GM23338 (cell line): ENCODE measurements around the gene SPAG7. TPM values are rescaled to one million over a fixed set of nuclear protein-coding genes. Genes with fewer than 3 reads are reported as not detected.

Source experiments
- ATAC-seq: fragments of 200-7000 bp; cut with Tn5 transposase; 3 replicates; pipeline ENCODE4 v1.9.1; 2020
- DNase-seq: peaks from one replicate; pipeline ENCODE4 v3.0.0-alpha.2; 2015; ENCODE audit warnings: low spot score
- H2AFZ ChIP-seq: fragments of 200-600 bp; sonication (generic); 2 replicates; pipeline ENCODE4 v1.8.0; 2016; ENCODE audit warnings: antibody characterized with exemption, mild to moderate bottlenecking, moderate library complexity
- H3F3A ChIP-seq: fragments of 200-600 bp; sonication (generic); replicated peaks from 2 replicates; pipeline ENCODE4 v1.8.0; 2017; ENCODE audit warnings: antibody characterized with exemption, mixed run types, low read depth
- H3K27ac ChIP-seq: fragments of 200-600 bp; sonication (generic); 2 replicates; pipeline ENCODE4 v1.6.1; 2016; ENCODE audit warnings: low read depth
- H3K27me3 ChIP-seq: fragments of 200-600 bp; sonication (generic); 2 replicates; pipeline ENCODE4 v1.8.0; 2016; ENCODE audit warnings: mild to moderate bottlenecking, mixed run types, moderate library complexity; ENCODE audit not compliant: insufficient read depth
- H3K36me3 ChIP-seq: fragments of 200-600 bp; sonication (generic); 2 replicates; pipeline ENCODE4 v1.8.0; 2016; ENCODE audit warnings: mild to moderate bottlenecking; ENCODE audit not compliant: insufficient read depth
- H3K4me1 ChIP-seq: fragments of 200-600 bp; sonication (generic); 2 replicates; pipeline ENCODE4 v1.8.0; 2016; ENCODE audit warnings: mild to moderate bottlenecking, moderate library complexity; ENCODE audit not compliant: insufficient read depth
- H3K4me2 ChIP-seq: fragments of 200-600 bp; sonication (generic); 2 replicates; pipeline ENCODE4 v1.7.1; 2017; ENCODE audit warnings: mixed run types
- H3K4me3 ChIP-seq: fragments of 200-600 bp; sonication (generic); 2 replicates; pipeline ENCODE4 v1.6.1; 2016; ENCODE audit warnings: mixed run types
- H3K79me2 ChIP-seq: fragments of 200-600 bp; sonication (generic); replicated peaks from 2 replicates; pipeline ENCODE4 v1.8.0; 2017; ENCODE audit warnings: mild to moderate bottlenecking; ENCODE audit not compliant: insufficient read depth
- H3K9me2 ChIP-seq: fragments of 200-600 bp; sonication (generic); 2 replicates; pipeline ENCODE4 v1.8.0; 2017; ENCODE audit not compliant: insufficient read depth
- H4K20me1 ChIP-seq: fragments of 200-600 bp; sonication (generic); replicated peaks from 2 replicates; pipeline ENCODE4 v1.8.0; 2017; ENCODE audit warnings: mild to moderate bottlenecking; ENCODE audit not compliant: insufficient read depth
- H3K27ac Mint-ChIP-seq: 2 replicates; pipeline ENCODE4 v1.8.0; 2020; ENCODE audit warnings: inconsistent platforms, mild to moderate bottlenecking, moderate library complexity, mixed read lengths
- H3K27me3 Mint-ChIP-seq: 3 replicates; pipeline ENCODE4 v1.8.0; 2022; ENCODE audit warnings: low read depth, mild to moderate bottlenecking, moderate library complexity, mixed read lengths, inconsistent platforms; ENCODE audit not compliant: insufficient read depth, poor library complexity
- H3K36me3 Mint-ChIP-seq: 3 replicates; pipeline ENCODE4 v1.8.0; 2021; ENCODE audit warnings: low read depth, mild to moderate bottlenecking, inconsistent platforms, moderate library complexity, mixed read lengths
- H3K4me1 Mint-ChIP-seq: 3 replicates; pipeline ENCODE4 v1.8.0; 2020; ENCODE audit warnings: mild to moderate bottlenecking, inconsistent platforms, mixed read lengths
- H3K4me3 Mint-ChIP-seq: 3 replicates; pipeline ENCODE4 v1.8.0; 2021; ENCODE audit warnings: moderate library complexity, mild to moderate bottlenecking, inconsistent platforms, mixed read lengths
- H3K9me3 Mint-ChIP-seq: 3 replicates; pipeline ENCODE4 v1.8.0; 2020; ENCODE audit warnings: moderate library complexity, mild to moderate bottlenecking, inconsistent platforms, mixed read lengths
- CTCF ChIP-seq, 2 experiments: fragments of 200-600 bp in 1 of 2; sonication (generic) in 1 of 2; conservative IDR thresholded peaks; 2 replicates each; pipeline versions ENCODE4 v1.5.1 to v1.6.1; 2016 to 2017; ENCODE audit warnings: antibody characterized with exemption in 2 of 2, low read depth in 2 of 2, mild to moderate bottlenecking in 2 of 2, moderate library complexity in 1 of 2
- ETS1 ChIP-seq: IDR thresholded peaks from 2 replicates; pipeline ENCODE4 v1.6.1; 2016; ENCODE audit warnings: antibody characterized with exemption
- POLR2AphosphoS5 ChIP-seq: IDR thresholded peaks from 2 replicates; pipeline ENCODE4 v1.6.1; 2016; ENCODE audit warnings: antibody characterized with exemption, low read depth
- REST ChIP-seq: IDR thresholded peaks from one replicate; pipeline ENCODE4 v1.6.1; 2018; ENCODE audit warnings: antibody characterized with exemption; ENCODE audit not compliant: unreplicated experiment
- STAT1 ChIP-seq: IDR thresholded peaks from one replicate; pipeline ENCODE4 v1.6.1; 2016; ENCODE audit warnings: antibody characterized with exemption; ENCODE audit not compliant: unreplicated experiment
- polyA plus RNA-seq: library from polyadenylated mRNA; unstranded; fragments of >200 nt; fragmentation: Nextera tagmentation; extraction: Ambion mirVana; gene quantifications from 2 replicates; pipeline ENCODE4 v1.2.1, GENCODE V29; 2016
- total RNA-seq: library from RNA; depleted of rRNA; stranded (reverse); fragments of >200 nt; shearing (Covaris generic); gene quantifications from 2 replicates; pipeline ENCODE4 v1.2.3, GENCODE V29; 2014

Gene SPAG7
- total and polyA plus RNA-seq, 2 experiments from 2014 or later: 77.9 to 226 TPM

- no peak overlapping the region for H2AFZ ChIP-seq
- peak overlapping the region; percentile 92 for H3K4me3 Mint-ChIP-seq
- peaks cover 16% of the 10 kb centered on the region for H4K20me1 ChIP-seq
These were observed 18.7 kb downstream of the SPAG7 start for GRCh38 chr17:4948931-4949320.

GRCh38 chr17:4948166-4948930 is 19.3 kb downstream of the SPAG7 start, which contains the start of gene PFN1:
TSS of gene PFN1 (minus strand) at chr17:4948530. CDS start at chr17:4948394, 136 bp downstream.
- peak within 1 kb of the TSS; percentile 96 for H3K4me2 ChIP-seq
- peaks cover 43% of the 10 kb centered on the region for H3K4me1 ChIP-seq
- no peaks in the 10 kb centered on the region for H3K27me3 ChIP-seq
- H3F3A ChIP-seq: peaks cover 40% of the 10 kb centered on the region
- H3K4me3 ChIP-seq: peak within 1 kb of the TSS; percentile 96
- H3K27ac Mint-ChIP-seq: peak within 1 kb of the TSS; percentile 98
- no peaks in the 10 kb centered on the region; the same call in 2 of the 3 replicates for H3K9me3 Mint-ChIP-seq
- no peaks in the 10 kb centered on the region for H3K9me2 ChIP-seq
- H3K27ac ChIP-seq: peak within 1 kb of the TSS; percentile 100
- H3K36me3 ChIP-seq: peaks cover 20% of the 10 kb centered on the region
- ATAC-seq (peak; percentile 13), DNase-seq (peak; percentile 93)
- TF ChIP-seq ETS1 (peak; percentile 52; the same call in 1 of the 2 replicates), STAT1 (no peak), POLR2AphosphoS5 (peak; percentile 79), REST (peak; percentile 19)
- H2AFZ ChIP-seq: no peak within 1 kb of the TSS
- peaks cover 22% of the 10 kb centered on the region for H4K20me1 ChIP-seq
- peaks cover 39% of the 10 kb centered on the region for H3K79me2 ChIP-seq
- H3K36me3 Mint-ChIP-seq: peaks cover 43% of the 10 kb centered on the region
- peak within 1 kb of the TSS; percentile 92 for H3K4me3 Mint-ChIP-seq
- H3K27me3 Mint-ChIP-seq: peaks cover 40% of the 10 kb centered on the region
- peaks cover 45% of the 10 kb centered on the region for H3K4me1 Mint-ChIP-seq

More at GRCh38 chr17:4948931-4949320, 18.7 kb downstream of the SPAG7 start:
- H3K4me1 Mint-ChIP-seq: peaks cover 46% of the 10 kb centered on the region
- ATAC-seq (peak; percentile 47), DNase-seq (peak; percentile 88)
- Histone ChIP-seq H3K4me1 (peaks cover 43% of the 10 kb centered on the region), H3F3A (peaks cover 35% of the 10 kb centered on the region), H3K79me2 (peaks cover 35% of the 10 kb centered on the region), H3K27ac (peak overlapping the region; percentile 100), H3K36me3 (peaks cover 16% of the 10 kb centered on the region), H3K4me2 (peak overlapping the region; percentile 96), H3K27me3 (no peaks in the 10 kb centered on the region), H3K9me2 (no peaks in the 10 kb centered on the region), H3K4me3 (peak overlapping the region; percentile 96)
- no peaks in the 10 kb centered on the region; the same call in 2 of the 3 replicates for H3K9me3 Mint-ChIP-seq
- no peak for TF ChIP-seq CTCF (conservative IDR thresholded peaks at IDR 0.05; ENCODE audit: low read depth in 2 of 2)
- TF ChIP-seq POLR2AphosphoS5: peak; percentile 29; the same call in 1 of the 2 replicates
- peaks cover 40% of the 10 kb centered on the region for H3K27me3 Mint-ChIP-seq
- peak overlapping the region; percentile 98 for H3K27ac Mint-ChIP-seq
- peaks cover 39% of the 10 kb centered on the region for H3K36me3 Mint-ChIP-seq
